GM15510 (cell line): Measurements from ENCODE around the gene ADGRL1.
"Not testable (repeated sequence)": the region's sequence is repeated elsewhere in the genome, so short reads cannot be mapped to it uniquely, and the experiment has no call there.

Experiments
- POLR2A ChIP-seq: IDR thresholded peaks from 3 replicates; pipeline ENCODE4 v1.6.1; 2011; ENCODE audit warnings: borderline replicate concordance; ENCODE audit not compliant: insufficient read length; ENCODE audit errors: extremely low read depth

The ADGRL1 gene

DNA sequence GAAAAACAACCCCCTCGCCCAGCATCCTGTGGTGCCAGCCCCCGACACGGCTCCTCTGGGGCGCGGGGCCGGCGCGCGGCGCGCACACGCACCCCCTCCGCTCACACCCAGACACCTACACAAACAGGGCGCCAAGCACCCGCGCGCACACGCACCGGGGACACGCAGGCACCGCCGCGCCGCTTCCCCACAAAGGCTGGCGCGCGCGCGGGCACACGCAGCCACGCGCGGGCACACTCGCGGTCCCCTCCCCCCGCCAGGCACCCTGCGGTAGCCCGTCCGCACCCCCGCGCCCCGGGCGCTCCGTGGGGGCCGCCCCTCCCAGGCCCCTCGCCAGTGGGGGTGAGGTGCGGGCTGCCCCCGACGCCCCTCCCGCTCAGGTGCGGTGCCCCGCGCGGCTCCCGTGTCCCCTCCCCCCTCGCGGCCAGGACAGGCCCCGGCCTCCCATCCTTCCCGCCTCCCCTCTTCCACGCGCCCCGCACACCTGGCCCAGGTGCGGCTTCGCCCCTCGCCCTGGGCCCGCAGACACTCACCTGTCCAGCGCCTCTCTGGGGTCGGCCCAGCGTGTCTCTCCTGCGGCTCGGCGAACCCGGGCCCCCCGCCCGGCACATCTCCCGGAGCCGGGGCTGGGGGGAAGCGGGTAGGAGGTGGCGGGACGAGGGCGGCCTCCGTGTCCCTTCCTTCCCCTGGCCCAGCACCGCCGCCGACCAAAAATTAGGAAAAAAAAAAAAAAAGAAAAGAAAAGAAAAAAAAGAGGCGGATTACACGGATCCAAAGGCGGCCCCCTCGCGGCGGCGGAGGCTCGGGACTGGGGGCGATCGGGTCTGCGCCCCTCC is at the start of gene ADGRL1:
TSS of gene ADGRL1 (minus strand) at position 718 of the 836 bp plus-strand sequence. CDS start 22,567 bp downstream, outside the sequence.
- not testable (repeated sequence) for TF ChIP-seq POLR2A

- no peak for TF ChIP-seq POLR2A
These were observed 44.9 kb upstream of the ADGRL1 start for GRCh38 chr19:14250870-14251269.

DNA sequence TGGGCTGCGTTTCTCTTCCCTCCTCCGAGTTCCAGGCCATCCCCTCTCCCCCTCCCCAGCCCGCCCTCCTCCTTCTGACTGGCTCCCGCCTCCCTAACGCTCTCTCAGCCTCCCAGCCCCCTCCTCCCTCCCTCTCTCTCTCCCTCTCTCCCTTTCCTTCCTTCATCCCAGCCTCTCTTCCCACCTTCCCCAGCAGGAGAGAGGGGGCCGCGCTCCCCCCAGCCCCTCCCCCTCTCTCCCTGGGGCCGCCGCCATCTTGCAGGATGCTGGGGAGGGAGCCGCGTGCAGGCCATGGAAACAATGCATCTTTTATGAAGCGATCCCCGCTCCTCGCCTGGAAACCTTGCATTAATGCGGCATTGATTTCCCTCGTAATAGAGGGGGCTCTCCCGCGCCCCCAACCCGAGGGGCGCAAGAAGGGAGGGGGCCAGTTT is 42.6 kb upstream of the ADGRL1 start:
- TF ChIP-seq POLR2A, result no peak

- no peak for TF ChIP-seq POLR2A
These were observed 31.3 kb upstream of the ADGRL1 start for GRCh38 chr19:14237014-14237941.

DNA sequence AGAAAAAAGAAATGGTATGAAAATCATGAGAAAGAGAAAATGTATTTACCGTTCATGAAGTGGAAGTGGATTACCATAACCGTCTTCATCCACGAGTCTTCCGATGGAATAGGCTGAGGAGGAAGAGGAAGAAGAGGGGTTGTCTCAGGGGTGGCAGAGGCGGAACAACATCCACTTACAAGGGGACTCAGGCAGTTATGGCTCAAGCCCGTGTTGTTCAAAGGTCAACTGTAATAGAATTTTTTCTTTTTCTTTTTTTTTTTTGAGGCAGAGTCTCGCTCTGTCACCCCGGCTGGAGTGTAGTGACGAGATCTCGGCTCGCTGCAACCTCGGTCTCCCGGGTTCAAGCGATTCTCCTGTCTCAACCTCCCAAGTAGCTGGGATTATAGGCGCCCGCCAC is 16.9 kb upstream of the ADGRL1 start:
- TF ChIP-seq POLR2A, result no peak

- no peak for TF ChIP-seq POLR2A
These were observed 12.8 kb upstream of the ADGRL1 start for GRCh38 chr19:14218620-14219330.

DNA sequence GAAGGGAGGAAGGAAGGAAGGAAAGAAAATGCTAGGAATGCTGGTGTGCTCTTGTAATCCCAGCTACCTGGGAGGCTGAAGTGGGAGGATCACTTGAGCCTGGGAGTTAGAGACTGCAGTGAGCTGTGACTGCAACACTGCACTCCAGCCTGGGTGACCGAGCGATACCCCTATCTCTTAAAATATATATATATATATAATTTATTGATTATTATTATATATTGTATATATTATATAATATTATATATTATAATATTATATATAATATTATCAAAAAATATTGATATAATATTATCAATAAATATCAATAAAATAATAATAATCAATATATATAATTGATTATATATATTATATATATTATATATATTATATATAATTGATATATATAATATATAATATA is 8.6 kb upstream of the ADGRL1 start:
- no peak for TF ChIP-seq POLR2A

DNA sequence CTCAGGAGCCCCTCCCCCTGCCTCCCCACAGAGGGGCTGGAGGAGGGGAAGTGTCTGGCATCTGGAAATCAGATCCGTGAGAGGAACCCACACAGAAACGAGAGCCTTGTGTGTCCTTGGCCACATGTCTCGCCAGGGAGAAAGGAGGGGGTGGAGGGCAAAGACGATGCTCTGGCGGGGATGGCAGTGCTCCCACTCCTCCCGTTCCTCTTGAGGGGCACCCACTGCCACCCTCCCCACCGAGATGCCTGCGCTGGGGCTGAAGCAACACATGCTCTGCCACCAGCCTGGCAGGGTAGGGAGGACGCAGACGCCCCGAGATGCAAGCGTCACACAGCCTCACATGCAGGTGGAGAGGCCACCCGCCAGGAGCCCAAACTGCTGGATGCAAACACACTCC is 2.8 kb downstream of the ADGRL1 start:
- TF ChIP-seq POLR2A, result no peak

DNA sequence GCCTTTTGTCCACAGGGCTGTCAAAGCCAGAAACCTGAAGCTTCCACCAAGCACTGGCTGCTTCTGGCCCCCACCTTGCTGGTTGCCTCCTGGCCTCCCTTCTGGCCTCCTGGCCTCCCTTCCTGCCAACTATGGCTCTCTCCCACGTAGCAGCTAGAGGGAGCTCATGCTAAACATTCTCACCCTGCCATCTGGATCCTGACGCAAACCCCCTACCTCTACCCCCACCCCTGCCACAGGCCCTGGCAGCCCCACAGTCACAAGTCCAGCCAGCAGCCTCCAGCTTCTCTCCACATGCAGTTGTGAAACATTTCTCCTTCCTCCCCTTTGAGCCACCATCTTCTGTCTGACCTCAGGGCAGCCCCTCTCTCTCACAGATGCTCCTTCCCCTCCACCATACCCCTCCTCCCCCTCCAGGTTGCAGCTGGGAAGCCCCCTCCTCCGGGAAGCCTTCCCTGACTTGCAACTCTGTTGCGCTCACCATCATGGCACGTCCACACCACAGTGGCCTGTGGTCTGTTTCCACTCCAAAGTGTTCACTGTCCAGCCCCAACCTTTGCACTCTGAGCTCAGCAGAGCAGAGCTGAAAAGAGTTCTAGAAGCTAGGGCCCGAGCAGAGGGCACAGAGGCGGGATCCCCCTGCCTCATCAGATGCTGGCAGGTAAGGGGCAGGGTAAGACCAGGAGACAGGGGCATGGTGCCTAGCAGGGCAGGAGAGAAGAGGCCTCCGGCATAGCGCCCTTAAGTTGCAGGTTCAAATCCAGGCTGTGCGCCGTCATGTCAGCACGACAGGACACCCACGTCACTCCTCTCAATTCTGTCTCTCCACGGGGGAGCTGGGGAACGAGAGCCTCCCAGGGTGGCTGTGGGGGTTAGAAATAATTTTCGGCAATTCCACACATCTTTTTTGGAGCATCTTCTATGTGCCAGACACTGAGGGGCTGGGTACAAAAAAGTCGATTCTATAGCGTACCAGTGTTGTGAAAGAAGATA is 7.3 kb downstream of the ADGRL1 start:
- no peak for TF ChIP-seq POLR2A

DNA sequence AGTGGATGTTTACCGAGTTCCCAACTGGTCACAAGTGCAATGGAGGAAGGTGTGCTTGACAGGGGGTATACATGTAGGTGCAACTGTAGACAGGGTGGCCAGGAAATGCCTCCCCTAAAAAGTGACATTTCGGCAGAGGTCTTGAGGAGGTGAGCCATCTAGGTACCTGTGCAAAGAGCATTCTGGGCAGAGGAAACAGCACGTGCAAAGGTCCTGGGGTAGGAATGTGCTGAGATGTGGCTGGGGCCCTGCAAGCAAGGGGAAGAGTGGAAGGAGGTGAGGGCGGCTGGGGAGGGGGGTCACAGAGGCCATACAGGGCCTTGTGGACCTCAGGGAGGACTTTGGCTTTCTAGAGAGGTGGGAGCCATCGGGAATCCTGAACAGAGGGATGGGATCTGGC is 8.1 kb downstream of the ADGRL1 start:
- TF ChIP-seq POLR2A, result no peak

GRCh38 chr19:14189415-14189814 is 16.6 kb downstream of the ADGRL1 start:
- TF ChIP-seq POLR2A, result no peak

DNA sequence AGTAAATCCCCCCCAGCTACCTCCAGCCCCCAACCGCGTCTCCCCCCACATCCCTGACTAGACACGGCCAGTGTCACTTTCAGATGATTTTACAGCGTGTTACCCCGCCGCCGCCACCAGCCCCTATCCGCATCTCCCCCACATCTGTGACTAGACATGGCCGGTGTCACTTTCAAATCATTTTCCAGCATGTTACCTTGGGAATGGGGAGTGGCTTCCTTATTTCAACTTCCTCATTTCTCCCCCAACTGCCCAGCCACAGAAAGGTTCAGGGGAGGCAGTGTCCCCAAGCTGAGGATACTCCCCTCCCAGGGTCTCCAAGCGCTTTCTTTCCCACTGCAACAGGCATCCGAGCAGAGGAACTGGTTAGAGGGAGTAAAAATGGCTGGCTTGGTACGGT is 18.4 kb downstream of the ADGRL1 start:
- no peak for TF ChIP-seq POLR2A

GRCh38 chr19:14185158-14185557 is 20.8 kb downstream of the ADGRL1 start:
- TF ChIP-seq POLR2A, result no peak
